Measurements from ENCODE around the gene RDX.
"Not testable (repeated sequence)": the region's sequence is repeated elsewhere in the genome, so short reads cannot be mapped to it uniquely, and the experiment has no call there.

RDX gene

DNA sequence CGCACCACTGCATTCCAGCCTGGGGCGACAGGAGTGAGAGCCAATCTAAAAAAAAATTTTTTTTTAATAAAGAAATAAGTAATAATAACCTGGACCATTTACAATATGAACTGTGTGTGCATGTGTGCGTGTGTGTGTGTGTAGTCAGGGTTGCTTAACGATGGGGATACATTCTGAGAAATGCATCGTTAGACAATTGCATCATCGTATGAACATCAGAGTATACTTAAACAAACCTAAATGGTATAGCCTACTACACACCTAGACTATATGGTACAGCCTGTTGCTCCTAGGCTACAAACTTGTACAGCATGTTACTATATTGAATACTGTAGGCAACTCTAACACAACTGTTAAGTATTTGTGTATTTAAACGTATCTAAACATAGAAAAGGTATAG is 26.4 kb downstream of the RDX start:
- no peak for ATAC-seq

DNA sequence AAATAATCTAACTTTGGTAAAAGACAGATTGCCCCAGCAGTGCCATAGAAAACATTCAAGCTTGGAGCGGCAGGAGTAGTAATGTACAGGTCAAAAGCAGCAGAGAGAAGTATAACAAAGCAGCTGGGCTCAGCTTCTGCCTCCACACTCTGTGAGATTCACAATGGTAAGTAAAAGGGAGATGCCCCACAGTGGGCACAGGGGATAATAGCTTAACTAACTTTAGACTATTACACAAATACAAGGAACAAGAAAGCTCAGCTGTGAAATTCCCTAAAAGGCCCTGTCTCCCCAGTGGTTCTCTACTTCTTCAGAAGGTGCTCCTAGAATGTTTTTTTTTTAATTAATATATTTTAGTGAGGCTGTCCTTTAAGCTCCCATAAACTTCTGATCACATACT is 28.0 kb downstream of the RDX start:
- no peak for ATAC-seq

DNA sequence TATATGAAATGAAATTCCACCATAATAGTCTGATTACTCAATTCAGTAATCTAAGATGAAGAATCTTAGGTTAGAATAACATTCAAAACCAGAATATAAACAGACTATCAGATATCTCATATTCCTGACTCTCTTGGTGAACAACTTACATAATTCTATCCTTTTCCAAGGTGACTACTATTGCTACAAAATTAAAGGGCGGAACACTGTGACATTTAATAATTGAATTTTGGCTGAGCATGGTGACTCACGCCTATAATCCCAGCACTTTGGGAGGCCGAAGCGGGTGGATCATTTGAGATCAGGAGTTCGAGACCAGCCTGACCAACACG is 34.4 kb downstream of the RDX start:
- ATAC-seq, result no peak

- ATAC-seq, result peak; percentile 78 to 88
Measured at GRCh38 chr11:110261195-110262071, 35.0 kb downstream of the RDX start.

- peak; percentile 21 to 43 for ATAC-seq
Measured at GRCh38 chr11:110253525-110253924, 42.9 kb downstream of the RDX start.

DNA sequence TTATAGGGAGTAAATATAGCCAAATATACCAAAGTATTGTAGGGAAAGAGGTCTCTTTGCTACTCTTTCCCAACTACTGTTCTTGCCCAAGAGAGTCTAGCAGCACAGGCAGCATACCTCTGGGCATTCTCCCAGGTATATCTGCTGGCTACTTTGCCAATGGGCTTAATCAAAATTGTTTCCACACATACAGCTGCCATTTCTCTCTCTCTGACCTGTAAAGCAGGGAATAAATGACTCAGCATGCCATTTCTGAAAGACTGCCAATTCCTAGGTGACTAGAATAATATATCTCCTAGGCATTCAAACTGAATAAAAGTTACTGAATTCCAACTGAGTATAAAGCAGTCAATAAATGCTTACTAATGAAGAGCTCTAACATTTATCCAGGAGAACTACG is 44.6 kb downstream of the RDX start:
- ATAC-seq, result no peak

DNA sequence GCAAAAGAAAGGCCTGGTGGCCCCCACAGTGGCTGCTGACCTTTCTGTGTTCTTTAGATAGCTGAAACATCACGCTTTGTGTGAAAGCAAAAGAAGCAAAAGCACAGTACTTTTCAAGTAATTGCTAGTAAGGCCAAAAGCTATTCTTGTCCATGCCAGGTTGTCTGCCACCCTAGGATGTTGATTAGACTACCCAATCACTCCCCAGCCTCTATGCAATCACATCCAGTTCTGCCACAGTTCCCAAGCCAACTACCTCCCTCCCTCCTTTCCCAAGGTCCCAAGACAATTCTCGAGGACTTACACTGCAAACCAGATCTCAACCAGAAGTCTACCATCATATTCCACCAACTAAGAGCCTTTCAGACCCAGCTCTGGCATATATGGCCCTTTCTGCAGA is 46.2 kb downstream of the RDX start:
- no peak for ATAC-seq

GRCh38 chr11:110249766-110250165 is 46.6 kb downstream of the RDX start:
- ATAC-seq, result no peak

GRCh38 chr11:110249066-110249465 is 47.3 kb downstream of the RDX start:
- ATAC-seq, result no peak

- ATAC-seq, result no peak
Measured at GRCh38 chr11:110243791-110244190, 52.6 kb downstream of the RDX start.

DNA sequence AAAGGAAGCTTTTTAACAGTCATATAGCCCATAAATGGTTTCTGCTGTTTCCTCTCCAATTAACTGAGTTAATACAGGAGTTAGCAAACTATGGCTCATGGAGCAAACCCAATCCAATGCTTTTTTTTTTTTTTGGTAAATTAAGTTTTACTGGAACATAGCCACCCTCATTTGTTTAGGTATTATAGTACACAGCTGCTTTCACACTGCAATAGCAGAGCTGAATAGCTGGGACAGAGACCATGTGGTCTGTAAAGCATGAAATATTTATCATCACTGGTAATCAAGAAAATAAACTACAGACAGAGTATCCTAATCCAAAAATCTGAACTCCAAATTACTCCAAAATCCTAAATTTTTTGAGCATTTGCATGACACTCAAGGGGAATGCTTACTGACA is 53.7 kb downstream of the RDX start:
- no peak for ATAC-seq

DNA sequence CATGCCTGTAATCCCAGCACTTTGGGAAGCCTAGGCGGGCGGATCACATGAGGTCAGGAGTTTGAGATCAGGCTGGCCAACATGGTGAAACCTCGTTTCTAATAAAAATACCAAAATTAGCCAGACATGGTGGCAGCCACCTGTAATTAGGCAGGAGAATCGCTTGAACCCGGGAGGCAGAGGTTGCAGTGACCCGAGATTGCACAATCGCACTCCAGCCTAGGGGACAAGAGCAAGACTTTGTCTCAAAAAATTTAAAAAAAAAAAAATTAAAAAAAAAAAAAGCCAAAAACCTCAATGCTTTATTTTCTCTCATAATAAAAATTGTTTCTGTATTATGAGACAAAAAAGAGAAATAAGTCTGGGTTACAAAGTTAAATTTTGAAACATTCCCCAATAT is 54.2 kb downstream of the RDX start:
- ATAC-seq, result no peak

DNA sequence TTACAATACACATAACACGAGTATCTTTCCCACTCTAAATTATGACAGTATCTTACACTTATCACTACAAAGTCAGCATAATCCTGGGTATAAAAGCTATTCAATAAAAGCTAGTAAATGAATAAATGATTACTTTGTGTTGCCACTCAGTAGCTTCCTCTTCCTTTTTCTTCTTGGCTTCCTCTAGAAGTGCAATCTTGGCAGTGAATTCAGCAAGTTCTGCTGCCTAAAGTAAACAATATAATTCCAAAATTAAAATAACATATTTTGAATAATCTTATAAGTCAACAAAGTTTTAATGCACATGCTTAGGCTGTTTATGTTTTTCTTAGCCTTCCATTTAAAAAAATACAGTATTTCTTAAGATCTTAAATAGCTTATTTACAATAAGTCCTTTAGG is 60.4 kb downstream of the RDX start:
- no peak for ATAC-seq

GRCh38 chr11:110230377-110230776 is 66.0 kb downstream of the RDX start:
- no peak for ATAC-seq

GRCh38 chr11:110219006-110219785 is 77.2 kb downstream of the RDX start:
- no peak for ATAC-seq

DNA sequence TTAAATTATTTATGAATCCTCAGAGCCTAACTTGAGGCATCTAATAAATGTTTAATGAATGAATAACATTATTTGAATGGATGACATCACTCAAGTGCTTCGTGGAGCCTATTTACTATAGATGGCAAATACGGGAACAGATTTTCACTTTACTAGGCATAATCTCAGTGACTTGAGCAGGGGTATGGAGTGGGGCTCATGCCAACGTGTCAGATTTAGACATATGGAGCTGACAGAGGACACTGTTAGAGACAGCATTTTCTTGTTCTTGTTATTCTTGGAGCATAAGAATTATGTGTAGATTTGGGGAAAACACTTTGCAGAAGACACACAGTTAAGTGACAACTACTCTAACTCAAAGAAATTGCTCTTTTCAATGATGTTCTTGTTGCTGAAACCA is 78.5 kb downstream of the RDX start:
- ATAC-seq, result no peak

GRCh38 chr11:110217223-110217877 is 79.1 kb downstream of the RDX start:
- ATAC-seq, result no peak

GRCh38 chr11:110209313-110209694 is 87.1 kb downstream of the RDX start:
- ATAC-seq, result not testable (repeated sequence)

DNA sequence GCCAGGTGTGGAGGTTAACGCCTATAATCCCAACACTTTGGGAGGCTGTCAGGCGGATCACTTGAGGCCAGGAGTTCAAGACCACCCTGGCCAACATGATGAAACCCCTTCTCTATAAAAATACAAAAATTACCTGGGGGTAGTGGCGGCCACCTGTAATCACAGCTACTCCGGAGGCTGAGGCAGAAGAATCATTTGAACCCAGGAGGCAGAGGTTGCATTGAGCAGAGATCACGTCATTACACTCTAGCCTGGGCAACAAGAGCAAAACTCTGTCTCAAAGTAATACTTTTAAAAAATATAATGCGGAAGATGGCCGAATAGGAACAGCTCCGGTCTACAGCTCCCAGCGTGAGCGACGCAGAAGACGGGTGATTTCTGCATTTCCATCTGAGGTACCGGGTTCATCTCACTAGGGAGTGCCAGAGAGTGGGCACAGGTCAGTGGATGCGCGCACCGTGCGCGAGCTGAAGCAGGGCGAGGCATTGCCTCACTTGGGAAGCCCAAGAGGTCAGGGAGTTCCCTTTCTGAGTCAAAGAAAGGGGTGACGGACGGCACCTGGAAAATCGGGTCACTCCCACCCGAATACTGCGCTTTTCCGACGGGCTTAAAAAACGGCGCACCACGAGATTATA is 87.6 kb downstream of the RDX start:
- ATAC-seq, result not testable (repeated sequence)

DNA sequence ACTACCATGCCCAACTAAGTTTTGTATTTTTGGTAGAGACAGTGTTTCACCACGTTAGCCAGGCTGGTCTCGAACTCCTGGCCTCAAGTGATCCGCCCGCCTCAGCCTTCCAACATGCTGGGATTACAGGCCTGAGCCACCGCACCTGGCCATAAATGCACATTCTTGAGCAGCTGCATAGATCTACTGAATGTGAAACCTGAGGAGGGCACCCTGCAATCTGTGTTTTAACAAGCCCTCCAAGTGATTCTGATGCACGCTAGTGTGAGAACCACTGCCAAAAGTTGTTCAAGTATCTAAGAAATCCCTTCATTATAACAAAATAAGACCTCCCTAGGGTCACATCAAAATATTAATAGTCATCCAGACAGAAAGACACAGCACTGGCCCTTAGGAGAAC is 89.3 kb downstream of the RDX start:
- no peak for ATAC-seq

DNA sequence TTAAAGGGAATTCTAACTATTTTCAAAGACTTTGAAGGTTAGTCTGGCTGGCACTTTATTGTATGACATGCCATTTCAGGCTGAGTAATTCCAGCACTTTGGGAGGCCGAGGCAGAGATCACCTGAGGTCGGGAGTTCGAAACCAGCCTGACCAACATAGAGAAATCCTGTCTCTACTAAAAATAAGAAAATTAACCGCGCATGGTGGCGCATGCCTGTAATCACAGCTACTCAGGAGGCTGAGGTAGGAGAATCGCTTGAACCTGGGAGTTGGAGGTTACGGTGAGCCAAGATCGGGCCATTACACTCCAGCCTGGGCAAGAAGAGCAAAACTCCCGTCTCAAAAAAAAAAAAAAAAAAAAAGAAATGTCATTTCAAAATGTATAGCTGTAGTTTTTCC is 95.6 kb downstream of the RDX start:
- no peak for ATAC-seq

DNA sequence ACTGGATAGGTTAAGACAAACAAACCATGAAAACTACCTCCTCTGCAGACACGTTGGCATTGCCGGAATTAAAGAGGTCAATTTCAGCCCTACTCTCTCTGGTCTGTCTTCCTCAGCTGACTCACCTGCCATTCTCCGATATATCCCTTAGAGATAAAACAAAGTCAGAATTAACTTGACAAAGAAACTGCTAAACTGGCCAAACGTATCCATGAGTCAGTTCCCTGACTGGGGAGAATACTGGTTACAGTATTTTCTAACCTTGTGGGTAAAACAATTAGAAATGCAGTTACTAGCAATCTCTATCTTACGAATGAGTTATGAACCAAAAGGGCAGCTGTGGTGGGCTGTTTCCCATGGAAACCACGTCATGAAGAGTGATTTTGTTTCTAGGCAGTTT is 96.2 kb downstream of the RDX start:
- no peak for ATAC-seq
